HG03575 (cell line): ENCODE measurements around the gene CASP5.
A peak's percentile ranks its signal among the peaks of the same experiment; 100 is the strongest.
"Not testable (repeated sequence)": the region's sequence is repeated elsewhere in the genome, so short reads cannot be mapped to it uniquely, and the experiment has no call there.

Experiments used
- ATAC-seq: cut with Tn5 transposase; IDR thresholded peaks from one replicate; pipeline ENCODE4 v1.9.1; 2021; ENCODE audit not compliant: unreplicated experiment, insufficient number of reproducible peaks, low FRiP score; ENCODE audit errors: extremely low read depth

The CASP5 gene

DNA sequence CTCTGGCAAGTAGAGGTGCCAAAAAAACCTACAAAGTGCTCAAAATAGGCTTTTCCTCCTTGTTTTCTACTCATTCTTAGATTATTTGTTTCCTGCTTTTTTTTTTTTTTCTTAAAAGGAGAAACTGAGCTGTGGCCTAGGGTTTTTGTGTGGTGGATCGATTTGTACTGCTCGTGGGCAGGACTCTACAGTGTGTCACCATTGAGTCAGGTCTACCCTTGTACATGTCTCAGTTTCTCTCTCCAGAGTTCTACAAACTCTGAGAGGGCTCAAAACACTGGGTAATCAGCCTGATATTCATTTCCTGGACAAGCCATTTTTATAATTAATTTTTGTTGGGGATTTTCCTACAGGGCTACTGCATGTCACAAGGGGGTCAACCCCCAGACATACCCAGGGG, 49.4 kb downstream of the CASP5 start:
- ATAC-seq, result no peak

DNA sequence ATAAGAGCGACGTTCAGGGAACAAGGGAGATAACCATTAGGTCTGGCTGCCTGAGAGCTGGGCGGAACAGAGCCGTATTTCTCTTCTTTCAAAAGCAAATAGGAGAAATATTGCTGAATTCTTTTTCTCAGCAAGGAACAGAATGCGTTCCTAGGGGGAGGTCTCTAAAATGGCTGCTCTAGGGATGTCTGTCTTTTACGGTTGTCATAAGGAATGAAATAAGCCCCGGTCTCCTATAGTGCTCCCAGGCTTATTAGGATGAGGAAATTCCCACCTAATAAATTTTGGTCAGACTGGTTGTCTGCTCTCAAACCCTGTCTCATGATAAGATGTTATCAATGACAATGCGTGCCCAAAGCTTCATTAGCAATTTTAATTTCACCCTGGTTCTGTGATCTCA, 50.0 kb downstream of the CASP5 start:
- ATAC-seq, result not testable (repeated sequence)

DNA sequence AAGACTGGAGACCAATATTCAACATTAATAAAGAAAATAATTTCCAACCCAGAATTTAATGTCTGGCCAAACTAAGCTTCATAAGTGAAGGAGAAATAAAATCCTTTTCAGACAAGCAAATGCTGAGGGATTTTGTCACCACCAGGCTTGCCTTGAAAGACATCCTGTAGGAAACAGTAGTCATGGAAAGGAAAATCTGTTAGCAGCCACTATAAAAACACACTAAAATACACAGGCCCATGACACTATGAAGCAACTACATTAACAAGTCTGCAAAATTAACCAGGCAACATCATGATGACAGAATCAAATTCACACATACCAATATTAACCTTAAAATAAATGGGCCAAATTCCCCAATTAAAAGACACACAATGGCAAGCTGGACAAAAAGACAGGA, 52.2 kb downstream of the CASP5 start:
- ATAC-seq, result no peak

DNA sequence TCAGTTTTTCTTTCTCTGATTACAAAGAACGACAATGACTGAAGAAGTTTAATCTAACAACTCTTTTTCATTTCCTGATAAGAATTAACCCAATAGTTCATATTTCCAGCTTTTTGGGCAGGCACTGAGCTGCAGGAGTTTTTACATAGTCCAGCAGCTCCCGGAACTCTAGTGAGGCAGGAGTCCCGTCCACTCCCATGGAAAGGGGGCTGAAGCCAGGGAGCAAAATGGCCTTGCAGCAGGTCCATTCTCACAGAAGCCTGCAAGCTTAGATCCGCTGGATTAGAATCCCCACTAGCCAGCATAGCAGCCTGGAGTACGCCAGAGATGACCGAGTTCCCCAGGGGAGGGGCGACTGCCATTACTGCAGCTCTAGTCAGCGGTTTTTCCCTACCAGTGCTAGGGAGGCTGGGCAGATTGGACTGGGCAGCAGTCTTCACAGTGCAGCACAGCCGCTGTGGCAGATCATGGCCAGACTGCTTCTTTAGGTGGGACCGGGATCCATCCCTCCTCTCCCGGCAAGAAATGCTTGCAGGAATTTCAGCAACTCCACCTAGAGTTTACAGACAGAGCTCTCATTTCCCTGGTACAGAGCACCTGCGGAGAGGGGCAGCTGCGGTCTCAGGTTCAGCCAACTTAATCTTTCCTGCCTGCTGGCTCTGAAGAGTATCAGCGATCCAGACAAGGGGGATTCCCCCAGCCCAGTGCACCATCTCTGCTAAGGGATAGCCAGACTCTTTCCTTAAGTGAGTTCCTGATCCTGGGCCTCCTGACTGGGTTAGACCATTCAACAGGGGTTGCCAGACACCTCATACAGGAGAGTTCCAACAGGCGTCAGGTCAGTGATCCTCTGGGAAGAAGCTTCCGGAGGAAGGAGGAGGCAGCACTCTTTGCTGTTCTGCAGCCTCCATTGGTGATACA, 53.9 kb downstream of the CASP5 start:
- no peak for ATAC-seq

DNA sequence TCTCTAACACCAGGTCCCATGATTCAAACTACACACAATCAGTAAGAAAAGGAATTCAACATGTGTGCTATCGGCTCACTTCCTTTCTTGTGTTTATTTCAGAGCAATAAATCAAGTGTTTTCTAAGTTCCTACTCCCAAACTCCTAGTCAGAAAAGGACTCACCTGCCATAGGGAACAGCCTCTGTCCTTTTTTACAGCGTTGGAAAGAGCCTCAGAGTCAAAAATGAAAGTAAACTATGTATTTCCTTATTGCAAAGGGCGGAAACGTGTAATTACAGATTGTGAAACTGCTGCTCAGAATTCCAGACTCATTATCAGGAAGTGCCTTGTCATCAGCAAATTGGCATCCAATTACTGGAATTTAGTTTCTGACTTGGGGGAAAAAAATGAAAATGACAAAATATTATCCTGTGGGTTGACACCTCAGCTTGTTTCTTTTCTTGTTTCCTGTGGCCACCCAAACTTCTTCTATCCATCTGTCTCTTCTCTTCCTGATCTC, 54.6 kb downstream of the CASP5 start, which contains the start of gene CASP4:
Gene CASP4, minus strand, starts transcription at position 220 of the 501 bp plus-strand sequence. Its CDS starts 49 bp downstream, at position 171.
- ATAC-seq, result peak; percentile 63

DNA sequence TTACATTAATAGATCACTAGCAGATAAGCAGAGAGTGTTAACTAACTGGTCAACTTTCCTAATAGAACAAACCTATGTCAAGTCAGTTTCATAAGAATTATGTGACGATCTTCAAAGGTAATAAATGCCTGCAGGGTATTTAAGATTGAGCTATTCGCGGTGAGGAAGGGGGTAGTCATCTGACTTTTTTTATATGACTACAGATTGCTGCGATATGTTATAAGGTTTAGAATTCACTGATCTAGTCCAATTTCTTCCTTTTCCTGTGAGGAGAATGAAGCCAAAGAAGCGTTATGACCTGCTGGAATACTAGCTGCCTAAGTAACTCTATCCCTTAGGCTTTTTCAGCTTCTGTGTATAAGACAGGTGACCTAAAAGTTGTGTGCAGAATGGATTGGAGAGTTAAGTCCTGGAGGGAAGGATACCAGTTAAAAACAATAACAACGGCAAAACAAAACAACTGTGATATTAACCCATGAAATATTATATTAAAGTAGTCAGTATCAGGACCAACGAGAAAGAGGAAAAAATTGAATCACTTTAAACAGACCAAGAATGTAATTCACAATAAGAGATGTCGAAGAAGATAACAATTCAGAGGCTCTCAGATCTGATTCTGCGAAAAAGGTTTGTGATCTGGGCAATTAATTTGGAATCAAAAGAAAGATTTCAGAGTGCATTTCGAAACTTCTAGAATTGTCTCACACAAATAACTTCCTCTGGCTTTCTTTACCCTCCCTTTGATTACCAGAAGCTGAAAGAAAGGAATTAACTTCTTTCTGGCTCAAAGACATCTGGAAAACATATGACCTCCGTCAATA, 55.2 kb downstream of the CASP5 start:
- ATAC-seq, result no peak

DNA sequence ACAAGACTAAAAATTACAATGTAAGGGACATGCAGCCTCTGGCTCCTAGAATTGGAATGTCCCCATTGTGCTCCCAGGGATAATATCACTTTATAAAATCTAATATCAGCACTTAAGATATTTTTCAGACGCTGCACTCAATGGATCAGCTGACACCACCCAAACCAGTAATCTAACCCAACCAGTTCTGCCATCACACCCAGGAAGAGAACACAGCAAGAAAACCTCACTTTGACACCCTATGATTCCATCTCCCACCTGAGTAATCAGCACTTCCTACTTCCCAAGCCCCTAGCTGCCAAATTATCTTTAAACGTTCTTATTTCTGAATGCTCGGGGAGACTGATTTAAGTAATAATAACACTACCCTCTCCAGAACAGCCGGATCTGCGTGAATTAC, 57.2 kb downstream of the CASP5 start:
- ATAC-seq, result no peak

DNA sequence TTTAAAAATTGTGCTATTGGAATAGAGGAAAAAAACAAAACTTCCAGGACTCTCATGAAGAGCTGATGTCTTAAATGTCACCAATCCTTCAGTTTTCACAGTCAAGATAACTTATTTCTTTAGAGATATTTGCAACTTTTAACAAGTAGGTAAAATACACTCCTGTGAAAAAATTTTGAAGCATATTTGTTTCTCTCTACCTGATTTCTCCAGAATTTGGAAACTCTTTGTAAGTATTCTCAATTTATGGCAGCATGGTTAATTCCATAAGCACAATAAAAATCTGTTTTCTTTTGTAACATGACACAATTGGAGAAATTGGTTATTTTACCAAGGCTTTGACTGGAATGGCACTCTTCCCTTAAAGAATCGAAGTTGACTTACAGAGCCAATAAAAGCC, 58.7 kb downstream of the CASP5 start:
- no peak for ATAC-seq

DNA sequence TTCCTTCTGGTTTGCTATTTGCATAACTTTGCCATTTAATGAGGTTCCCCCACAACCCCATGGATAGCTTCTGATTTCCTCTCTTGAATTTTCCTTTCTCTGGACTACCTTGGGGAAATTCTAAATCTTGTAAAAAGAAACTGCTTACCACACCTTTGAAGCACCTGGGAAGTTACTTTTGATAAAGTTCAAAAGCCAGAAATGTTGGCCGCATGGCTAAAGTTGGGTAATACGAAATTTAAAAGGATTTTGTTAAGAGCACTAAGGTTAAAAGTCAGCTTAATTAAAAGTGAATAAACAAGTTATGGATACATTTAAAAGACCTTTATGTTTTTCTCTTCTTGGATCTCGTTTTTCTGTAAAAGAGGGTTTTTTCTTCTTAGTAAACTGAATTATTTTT, 60.1 kb downstream of the CASP5 start:
- no peak for ATAC-seq

DNA sequence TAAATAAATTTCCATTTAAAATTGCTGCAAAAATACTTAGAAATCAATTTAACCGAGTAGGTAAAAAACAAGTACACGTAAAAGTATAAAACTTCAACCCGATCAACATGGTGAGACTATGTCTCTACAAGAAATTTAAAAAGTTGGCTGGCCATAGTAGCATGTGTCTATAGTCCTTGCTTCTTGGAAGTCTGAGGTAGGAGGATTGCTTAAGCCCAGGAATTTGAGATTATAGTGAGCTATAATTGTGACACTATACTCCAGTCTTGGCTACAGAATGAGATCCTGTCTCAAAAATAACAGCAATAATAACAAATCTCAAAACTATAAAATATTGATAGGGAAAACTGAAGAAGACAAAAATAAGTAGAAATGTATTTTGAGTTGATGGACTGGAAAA, 65.7 kb downstream of the CASP5 start:
- ATAC-seq, result no peak

DNA sequence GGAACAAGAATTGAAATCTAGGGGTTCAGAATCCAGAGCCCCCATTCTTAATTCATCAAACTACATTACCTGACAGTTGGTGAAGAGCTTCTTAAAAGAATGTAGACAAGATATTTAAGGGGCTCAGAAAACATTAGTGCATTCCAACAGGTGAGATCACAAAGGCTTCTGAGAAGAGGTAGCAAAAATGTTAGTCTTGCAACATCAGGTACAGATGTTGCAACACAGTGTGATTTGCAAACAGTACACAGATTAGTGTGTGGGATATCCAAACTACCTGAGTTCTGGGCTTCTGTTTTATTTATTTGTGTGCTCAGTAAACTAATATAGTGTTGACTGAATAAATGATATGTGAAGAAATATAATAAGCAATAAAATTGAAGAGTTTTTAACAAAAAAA, 66.4 kb downstream of the CASP5 start:
- no peak for ATAC-seq

DNA sequence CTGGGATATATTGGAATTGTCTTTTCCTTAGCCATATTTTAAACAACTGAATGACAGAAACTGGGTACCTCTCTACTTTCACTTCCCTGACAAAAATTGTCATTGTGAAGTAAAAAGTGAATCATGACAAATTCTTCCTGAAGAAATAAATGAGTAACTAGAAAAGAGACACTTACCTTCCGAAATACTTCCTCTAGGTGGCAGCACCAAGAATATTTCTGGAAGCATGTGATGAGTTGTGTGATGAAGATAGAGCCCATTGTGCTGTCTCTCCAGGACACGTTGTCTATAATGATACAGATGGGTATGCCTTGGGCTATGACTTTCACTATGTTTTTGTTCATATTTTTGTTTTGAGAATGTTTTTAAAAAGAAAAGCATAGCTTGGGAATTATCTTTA, 76.1 kb downstream of the CASP5 start:
- peak; percentile 72 for ATAC-seq
